Stimulated activated CD4-positive, alpha-beta T cell treated with anti-CD3 and anti-CD28 coated beads, Interleukin-1b, Interleukin-23, amount 100 ng/mL, for 1 hour (primary cell): ENCODE data around the gene DAO.

Experiments
- DNase-seq, 2 donors: peaks; one replicate each; pipeline ENCODE4 v3.0.0-alpha.2; 2020; ENCODE audit warnings: low read depth in 2 of 2

DAO gene

GRCh38 chr12:108918960-108919642, 39.2 kb downstream of the DAO start:
- DNase-seq, result no peak

- no peak for DNase-seq
Measured at GRCh38 chr12:108921946-108922345, 42.1 kb downstream of the DAO start.

GRCh38 chr12:108922918-108923317, 43.0 kb downstream of the DAO start:
- DNase-seq, result no peak

- DNase-seq, result no peak
Measured at GRCh38 chr12:108928695-108929094, 48.8 kb downstream of the DAO start.

GRCh38 chr12:108930155-108930554, 50.3 kb downstream of the DAO start:
- no peak for DNase-seq

- no peak for DNase-seq
Measured at GRCh38 chr12:108930756-108931155, 50.9 kb downstream of the DAO start.

GRCh38 chr12:108933949-108934348, 54.1 kb downstream of the DAO start:
- DNase-seq, result no peak

GRCh38 chr12:108935159-108935763, 55.4 kb downstream of the DAO start:
- DNase-seq, result no peak

- DNase-seq, result no peak
Measured at GRCh38 chr12:108938247-108938924, 58.5 kb downstream of the DAO start.

GRCh38 chr12:108939594-108939993, 59.7 kb downstream of the DAO start:
- no peak for DNase-seq

- no peak for DNase-seq
Measured at GRCh38 chr12:108940138-108940537, 60.2 kb downstream of the DAO start.

GRCh38 chr12:108947097-108947496, 67.2 kb downstream of the DAO start:
- no peak for DNase-seq

- DNase-seq, result no peak
Measured at GRCh38 chr12:108948367-108948766, 68.5 kb downstream of the DAO start.

GRCh38 chr12:108949976-108950375, 70.1 kb downstream of the DAO start:
- DNase-seq, result no peak
